HepG2 (cell line): Measurements from ENCODE around the gene MKX. TPM values are rescaled to one million over a fixed set of nuclear protein-coding genes. Genes with fewer than 3 reads are reported as not detected.

Experiments
- ATAC-seq: fragments of 200-7000 bp; cut with Tn5 transposase; 3 replicates; pipeline ENCODE4 v1.9.1; 2020; ENCODE audit warnings: mild to moderate bottlenecking, moderate library complexity
- BruUV-seq: library from RNA; stranded (reverse); fragments of 400-500 nt; replicated peaks from 2 replicates; lab custom pipeline; 2021; lab: Mats Ljungman, UMichigan
- CTCF ChIA-PET: fragments of 300-600 bp; formaldehyde crosslinking; extraction: SDS; loops from one replicate; lab custom pipeline; 2021; ENCODE audit warnings: low total read pairs, inconsistent platforms, low intra/inter-chr PET ratio; lab: Yijun Ruan, JAX
- POLR2A ChIA-PET: fragments of 350-600 bp; sonication (Branson Sonifier 250); formaldehyde crosslinking; loops from one replicate; lab custom pipeline; 2020; ENCODE audit warnings: antibody characterized with exemption, inconsistent platforms; lab: Yijun Ruan, JAX
- DNase-seq: peaks from one replicate; pipeline ENCODE4 v3.0.0-alpha.2; 2015; ENCODE audit warnings: low spot score
- FAIRE-seq: peaks from 3 replicates; lab custom pipeline; 2011; peaks lifted over from hg19 to GRCh38; lab: Jason Lieb, UNC
- H2AFZ ChIP-seq: one replicate; pipeline ENCODE4 v1.6.1; 2011; ENCODE audit warnings: low read length, inconsistent platforms
- H3K27ac ChIP-seq: fragments of 300-600 bp; 3 replicates; pipeline ENCODE4 v1.8.0; 2011; ENCODE audit warnings: mixed run types, mild to moderate bottlenecking, mixed read lengths, low read length, inconsistent platforms; ENCODE audit not compliant: insufficient read depth; ENCODE audit errors: extremely low read length
- H3K27me3 ChIP-seq, 2 experiments: fragments of 200-600 bp in 1 of 2; 2 replicates in 1 of 2; 3 replicates in 1 of 2; pipeline versions ENCODE4 v1.6.0 to v1.8.0; 2011; ENCODE audit warnings: low read length in 2 of 2, mild to moderate bottlenecking in 2 of 2, moderate library complexity in 2 of 2, inconsistent platforms in 1 of 2; ENCODE audit not compliant: insufficient read depth in 2 of 2, control insufficient read depth in 1 of 2
- H3K36me3 ChIP-seq, 2 experiments: fragments of 200-600 bp in 1 of 2; replicated peaks in 1 of 2; 2 replicates in 1 of 2; 3 replicates in 1 of 2; pipeline versions ENCODE4 v1.5.1 to v1.8.0; 2011; ENCODE audit warnings: low read length in 2 of 2, inconsistent platforms in 1 of 2; ENCODE audit not compliant: insufficient read depth in 2 of 2, control insufficient read depth in 1 of 2
- H3K4me1 ChIP-seq: 2 replicates; pipeline ENCODE4 v1.5.1; 2012; ENCODE audit warnings: low read length, inconsistent platforms; ENCODE audit not compliant: insufficient read depth
- H3K4me2 ChIP-seq: 2 replicates; pipeline ENCODE4 v1.6.0; 2011; ENCODE audit warnings: low read depth, low read length, inconsistent platforms
- H3K4me3 ChIP-seq, 3 experiments: fragments of 200-600 bp in 1 of 3; sonication (generic), shearing (Covaris generic) in 1 of 3; replicated peaks in 1 of 3; 2 replicates each; pipeline ENCODE4 v1.5.1; 2011 to 2016; ENCODE audit warnings: low read length in 3 of 3, inconsistent platforms in 2 of 3, low read depth in 2 of 3, mild to moderate bottlenecking in 2 of 3, control low read depth in 1 of 3, mixed read lengths in 1 of 3; ENCODE audit not compliant: insufficient read depth in 1 of 3
- H3K79me2 ChIP-seq: one replicate; pipeline ENCODE4 v1.6.1; 2011; ENCODE audit warnings: low read length, inconsistent platforms; ENCODE audit not compliant: insufficient read depth
- H3K9ac ChIP-seq: 2 replicates; pipeline ENCODE4 v1.6.0; 2011; ENCODE audit warnings: mild to moderate bottlenecking, low read depth, low read length, inconsistent platforms; ENCODE audit not compliant: insufficient read depth
- H3K9me3 ChIP-seq: 2 replicates; pipeline ENCODE4 v1.5.1; 2012; ENCODE audit warnings: mild to moderate bottlenecking, low read length
- H4K20me1 ChIP-seq: 2 replicates; pipeline ENCODE4 v1.6.0; 2011; ENCODE audit warnings: inconsistent platforms, mild to moderate bottlenecking, low read length, moderate library complexity; ENCODE audit not compliant: insufficient read depth
- CBX2 ChIP-seq, 2 experiments: fragments of 200-600 bp in 1 of 2; sonication (generic); formaldehyde crosslinking in 1 of 2; IDR thresholded peaks; 2 replicates each; pipeline versions ENCODE4 v1.7.0 to v1.8.1; 2018 to 2022; ENCODE audit warnings: low read depth in 2 of 2, low read length in 1 of 2, mild to moderate bottlenecking in 1 of 2, missing genetic modification reagents in 1 of 2
- CTCF ChIP-seq: sonication (generic); formaldehyde crosslinking; IDR thresholded peaks from 2 replicates; pipeline ENCODE4 v1.5.0; 2020; ENCODE audit warnings: mild to moderate bottlenecking, missing genetic modification reagents, moderate library complexity
- NR1H2 ChIP-seq: sonication (generic); formaldehyde crosslinking; IDR thresholded peaks from 2 replicates; pipeline ENCODE4 v1.8.1; 2022; ENCODE audit warnings: low read depth, missing genetic modification reagents, borderline replicate concordance
- RBAK ChIP-seq: sonication (generic); formaldehyde crosslinking; IDR thresholded peaks from 2 replicates; pipeline ENCODE4 v1.5.1; 2020; ENCODE audit warnings: mild to moderate bottlenecking, missing genetic modification reagents
- SMC3 ChIP-seq: IDR thresholded peaks from 2 replicates; pipeline ENCODE4 v1.6.1; 2011; ENCODE audit warnings: low read length, improper control_type of control experiment
- STAG1 ChIP-seq: sonication (generic); formaldehyde crosslinking; IDR thresholded peaks from 2 replicates; pipeline ENCODE4 v1.4.0; 2020; ENCODE audit warnings: missing genetic modification reagents
- ZBTB4 ChIP-seq: sonication (generic); formaldehyde crosslinking; IDR thresholded peaks from 2 replicates; pipeline ENCODE4 v1.4.0; 2020; ENCODE audit warnings: missing genetic modification reagents, mild to moderate bottlenecking, borderline replicate concordance
- ZNF124 ChIP-seq: sonication (generic); formaldehyde crosslinking; IDR thresholded peaks from 2 replicates; pipeline ENCODE4 v1.4.0; 2020; ENCODE audit warnings: missing genetic modification reagents
- ZNF883 ChIP-seq: sonication (generic); formaldehyde crosslinking; IDR thresholded peaks from 2 replicates; pipeline ENCODE4 v1.5.1; 2020; ENCODE audit warnings: mild to moderate bottlenecking, missing genetic modification reagents; ENCODE audit errors: not compliant biosample characterization
- WGBS: methylation state at CpG from one replicate; pipeline ENCODE4 v1.1.6; 2017; ENCODE audit warnings: low lambda C conversion rate; 5-methylcytosine and 5-hydroxymethylcytosine counted together
- in situ Hi-C: cut with HindIII; loops from 2 replicates; pipeline ENCODE4 v1.10.0; 2017; ENCODE audit warnings: low pct_unique_long_range_greater_than_20kb; ENCODE audit not compliant: extremely low pct_ligation_motif_present
- intact Hi-C: fragments of 100-400 bp; cut with micrococcal nuclease; formaldehyde crosslinking; loops from one replicate; pipeline ENCODE4 v1.10.0; 2022; ENCODE audit not compliant: unreplicated experiment
- polyA plus RNA-seq, 8 experiments: library from polyadenylated mRNA; depleted of rRNA in 3 of 8; stranded (reverse) in 7 of 8; unstranded in 1 of 8; fragments of >200 nt; fragmentation: Illumina TruSeq in 4 of 8; extraction: Trizol in 4 of 8; gene quantifications; 2 replicates each; pipeline versions ENCODE4 v1.2.1 to v1.2.3, GENCODE V29; 2011 to 2016; ENCODE audit warnings: low read depth in 4 of 8, missing spikeins in 1 of 8, mixed read lengths in 1 of 8; ENCODE audit not compliant: insufficient read depth in 1 of 8
- total RNA-seq, 5 experiments: library from RNA; depleted of rRNA; stranded (reverse); fragments of >200 nt; fragmentation: Illumina TruSeq; extraction: Trizol; gene quantifications; 2 replicates each; pipeline ENCODE4 v1.2.3, GENCODE V29; 2016; ENCODE audit warnings: low read depth in 1 of 5

Gene MKX
- total and polyA plus RNA-seq, 2 of the 13 experiments (the other 11 are each of a cell fraction or from before 2014, with no cell fraction given): not detected

GRCh38 chr10:27783660-27784059 lies 38.0 kb upstream of the MKX start:
- Histone ChIP-seq H3K4me3 (no peak overlapping the region), H3K36me3 (no peaks in the 10 kb centered on the region), H3K9me3 (no peaks in the 10 kb centered on the region), H2AFZ (no peak overlapping the region), H3K9ac (no peak overlapping the region), H3K27me3 (peaks cover 0 to 8% of the 10 kb centered on the region in 2 experiments; a peak in 1 of 5 replicates), H3K27ac (no peak overlapping the region), H3K4me2 (no peak overlapping the region), H3K79me2 (no peaks in the 10 kb centered on the region), H4K20me1 (no peaks in the 10 kb centered on the region), H3K4me1 (no peaks in the 10 kb centered on the region)
- in situ Hi-C loops: no loop called here
- intact Hi-C loops: loop anchor here (2.0 kb wide), 2 partner anchors 459 to 599 kb away; no protein-coding TSS in a partner anchor
- DNase-seq: peak; percentile 23
- FAIRE-seq: no peak
- WGBS: 0% methylated on average over 1 of the region's 1 CpG
- CTCF ChIA-PET: interaction anchor here (1.3 to 1.4 kb wide), 3 partner anchors 395 to 458 kb away, joined by 3 to 7 read pairs (median 5); no protein-coding TSS in a partner anchor
- POLR2A ChIA-PET: no interaction called here
- no TSS peak for BruUV-seq
- TF ChIP-seq ZBTB4 (no peak), CTCF (CRISPR knock-in tag) (peak; percentile 49), ZNF883 (no peak), NR1H2 (CRISPR knock-in tag) (no peak), ZNF124 (CRISPR knock-in tag) (no peak), STAG1 (CRISPR knock-in tag) (peak; percentile 68), RBAK (CRISPR knock-in tag) (no peak), SMC3 (peak; percentile 51; the same call in 1 of the 2 replicates), CBX2 (IDR thresholded peaks at IDR 0.05; ENCODE audit: low read depth, low read length) (no peak), CBX2 (CRISPR knock-in tag; IDR thresholded peaks at IDR 0.05; ENCODE audit: low read depth) (no peak)
- ATAC-seq: peak; percentile 79
